HG03039 (cell line): ENCODE results near the gene CCR5.

ENCODE experiments used
- ATAC-seq: cut with Tn5 transposase; IDR thresholded peaks from one replicate; pipeline ENCODE4 v1.9.1; 2021; ENCODE audit warnings: mild to moderate bottlenecking, moderate library complexity; ENCODE audit not compliant: unreplicated experiment

Gene CCR5

GRCh38 chr3:46358466-46358865 is 12.3 kb upstream of the CCR5 start:
- no peak for ATAC-seq

DNA sequence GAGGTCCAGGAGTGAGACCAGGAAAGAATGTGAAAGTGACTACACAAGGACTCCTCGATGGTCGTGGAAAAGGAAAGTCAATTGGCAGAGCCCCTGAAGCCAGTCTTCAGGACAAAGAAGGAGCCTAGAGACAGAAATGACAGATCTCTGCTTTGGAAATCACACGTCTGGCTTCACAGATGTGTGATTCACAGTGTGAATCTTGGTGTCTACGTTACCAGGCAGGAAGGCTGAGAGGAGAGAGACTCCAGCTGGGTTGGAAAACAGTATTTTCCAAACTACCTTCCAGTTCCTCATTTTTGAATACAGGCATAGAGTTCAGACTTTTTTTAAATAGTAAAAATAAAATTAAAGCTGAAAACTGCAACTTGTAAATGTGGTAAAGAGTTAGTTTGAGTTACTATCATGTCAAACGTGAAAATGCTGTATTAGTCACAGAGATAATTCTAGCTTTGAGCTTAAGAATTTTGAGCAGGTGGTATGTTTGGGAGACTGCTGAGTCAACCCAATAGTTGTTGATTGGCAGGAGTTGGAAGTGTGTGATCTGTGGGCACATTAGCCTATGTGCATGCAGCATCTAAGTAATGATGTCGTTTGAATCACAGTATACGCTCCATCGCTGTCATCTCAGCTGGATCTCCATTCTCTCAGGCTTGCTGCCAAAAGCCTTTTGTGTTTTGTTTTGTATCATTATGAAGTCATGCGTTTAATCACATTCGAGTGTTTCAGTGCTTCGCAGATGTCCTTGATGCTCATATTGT is 10.8 kb upstream of the CCR5 start:
- ATAC-seq = no peak

DNA sequence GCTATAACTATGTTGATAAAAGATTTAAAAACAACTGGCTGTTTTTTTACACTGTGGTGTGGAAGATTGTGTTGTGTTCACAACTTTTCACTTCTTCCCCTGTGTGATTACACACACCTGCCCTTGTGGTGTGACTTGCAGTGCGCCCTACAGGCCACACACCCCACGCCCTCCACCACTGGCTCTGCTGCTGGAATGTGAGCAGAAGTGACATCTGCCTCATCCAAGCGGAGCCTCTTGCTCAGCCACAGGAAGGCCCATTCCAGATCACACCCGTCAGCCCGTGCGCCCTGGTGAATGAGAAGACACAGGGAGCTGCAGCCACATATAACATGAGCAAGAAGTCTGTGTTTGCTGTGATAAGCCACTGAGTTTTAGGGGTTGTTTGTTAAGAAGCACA is 9.8 kb upstream of the CCR5 start:
- no peak for ATAC-seq

DNA sequence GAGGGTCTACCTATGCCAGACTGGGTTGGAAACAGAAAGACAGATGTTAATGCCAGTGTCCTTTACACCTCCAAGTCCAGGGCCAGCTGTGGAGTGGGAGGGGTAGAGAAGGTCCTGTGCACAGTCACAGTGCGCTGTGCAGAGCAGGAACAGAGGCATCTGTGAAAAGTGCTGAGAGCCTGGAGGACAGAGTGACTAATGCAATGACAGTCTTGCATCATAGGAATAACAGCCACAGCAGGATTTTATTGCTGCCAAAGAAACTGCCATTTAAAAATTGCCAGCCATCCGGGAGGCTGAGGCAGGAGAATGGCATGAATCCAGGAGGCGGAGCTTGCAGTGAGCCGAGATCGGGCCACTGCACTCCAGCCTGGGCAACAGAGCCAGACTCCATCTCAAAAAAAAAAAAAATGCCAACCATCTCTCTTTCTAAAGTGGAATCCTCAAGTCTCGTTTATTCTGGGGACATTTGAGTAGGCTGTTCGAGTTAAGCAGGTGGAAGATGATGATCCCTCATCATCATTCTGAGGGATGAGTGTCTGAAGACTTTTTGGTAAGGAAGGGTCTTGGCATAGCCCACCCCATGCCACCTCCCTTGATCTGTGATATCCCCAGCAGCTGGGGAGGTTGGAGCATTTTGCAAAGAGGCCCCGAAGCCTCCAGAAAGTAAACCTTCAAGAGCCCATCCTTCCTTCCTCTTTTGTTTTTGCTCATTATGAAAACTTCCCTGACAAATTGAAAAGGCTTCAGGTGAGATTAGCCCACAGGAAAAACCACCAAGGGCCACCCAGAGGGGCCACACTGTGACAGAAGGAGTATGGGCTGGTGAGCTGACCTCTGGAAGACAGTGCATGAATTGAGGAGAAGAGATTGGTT is 9.1 kb upstream of the CCR5 start:
- ATAC-seq = no peak

DNA sequence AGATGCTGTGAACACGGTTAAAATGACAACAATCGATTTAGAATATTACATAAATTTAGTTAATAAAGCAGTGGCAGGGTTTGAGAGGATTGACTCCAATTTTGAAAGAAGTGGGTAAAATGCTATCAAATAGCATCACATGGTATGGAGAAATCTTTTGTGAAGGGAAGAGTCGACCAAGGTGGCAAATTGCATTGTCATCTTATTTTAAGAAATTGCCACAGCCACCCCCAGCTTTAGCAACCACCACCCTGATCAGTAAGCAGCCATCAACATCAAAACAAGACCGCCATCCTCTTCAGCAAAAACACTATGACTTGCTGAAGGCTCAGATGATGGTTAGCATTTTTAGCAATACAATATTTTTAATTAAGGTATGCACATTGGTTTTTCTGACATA is 5.7 kb upstream of the CCR5 start:
- ATAC-seq = no peak

DNA sequence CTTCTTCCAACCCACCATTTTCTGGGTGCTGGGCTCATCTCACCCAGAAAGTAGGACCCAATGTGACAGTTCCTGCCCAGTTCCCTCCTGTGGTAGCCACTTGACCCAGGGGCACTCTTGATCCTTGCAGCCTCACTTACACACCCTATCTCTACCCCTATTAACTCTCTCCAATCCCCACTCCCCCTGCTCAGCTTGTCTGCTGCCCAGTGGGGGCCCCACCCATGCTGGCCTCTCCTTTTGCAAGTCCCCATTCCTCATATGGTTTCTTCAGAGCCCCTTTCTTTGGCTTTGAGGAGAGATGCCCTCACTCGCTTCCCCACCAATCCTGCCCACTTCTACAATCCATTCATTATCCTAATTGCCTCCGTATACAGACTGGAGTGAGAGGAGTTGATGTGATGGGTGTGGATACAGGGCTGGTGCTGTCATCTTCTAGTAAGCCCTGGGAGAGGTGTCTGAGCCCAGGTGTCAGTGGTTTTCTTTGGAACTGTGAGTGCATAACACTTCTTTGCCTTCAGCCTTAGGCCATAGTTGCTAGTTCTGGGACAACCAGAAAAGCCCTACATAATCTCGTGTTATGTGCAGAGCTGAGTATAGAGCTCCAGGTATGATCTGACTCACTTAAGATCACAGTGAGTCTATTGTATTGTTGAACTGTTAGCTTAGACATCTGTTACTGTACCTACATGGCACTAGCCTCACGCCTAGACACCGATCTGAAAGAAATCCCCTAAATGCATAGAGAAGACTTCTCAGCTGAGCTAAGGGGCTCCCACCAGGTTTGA is 4.8 kb upstream of the CCR5 start:
- ATAC-seq = no peak

DNA sequence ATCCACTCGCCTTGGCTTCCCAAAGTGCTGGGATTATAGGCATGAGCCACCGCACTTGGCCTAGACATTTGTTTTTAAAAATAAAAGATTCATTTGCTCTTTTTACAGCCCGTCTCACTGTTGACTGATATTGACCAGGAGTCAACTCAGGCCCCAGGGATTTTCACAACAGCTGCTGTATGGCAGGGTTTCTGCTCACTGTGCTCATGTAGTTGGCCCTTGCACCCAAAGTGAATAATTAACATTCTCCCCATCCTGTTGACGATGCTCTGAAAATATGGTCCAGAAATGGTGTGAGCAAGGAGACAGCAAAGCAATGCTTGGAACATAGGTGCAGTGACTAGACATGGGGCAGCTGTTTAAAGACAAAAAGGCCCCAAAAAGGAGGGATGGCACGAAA is 2.9 kb upstream of the CCR5 start:
- ATAC-seq = no peak

DNA sequence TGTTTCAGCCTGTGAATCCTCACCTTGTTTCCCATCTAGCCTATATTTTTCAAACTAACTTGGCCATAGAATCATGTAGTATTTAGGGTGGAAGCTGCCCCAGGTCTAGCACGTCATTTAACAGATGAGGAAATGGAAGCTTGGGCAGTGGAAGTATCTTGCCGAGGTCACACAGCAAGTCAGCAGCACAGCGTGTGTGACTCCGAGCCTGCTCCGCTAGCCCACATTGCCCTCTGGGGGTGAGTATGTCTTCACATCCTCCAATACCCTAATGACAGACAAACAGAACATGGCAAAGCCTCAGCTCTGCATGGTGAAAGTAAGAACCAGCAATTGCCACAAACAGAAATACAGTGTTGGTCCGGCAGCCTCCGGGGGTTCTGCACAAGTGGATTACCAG is 2.2 kb upstream of the CCR5 start:
- no peak for ATAC-seq

DNA sequence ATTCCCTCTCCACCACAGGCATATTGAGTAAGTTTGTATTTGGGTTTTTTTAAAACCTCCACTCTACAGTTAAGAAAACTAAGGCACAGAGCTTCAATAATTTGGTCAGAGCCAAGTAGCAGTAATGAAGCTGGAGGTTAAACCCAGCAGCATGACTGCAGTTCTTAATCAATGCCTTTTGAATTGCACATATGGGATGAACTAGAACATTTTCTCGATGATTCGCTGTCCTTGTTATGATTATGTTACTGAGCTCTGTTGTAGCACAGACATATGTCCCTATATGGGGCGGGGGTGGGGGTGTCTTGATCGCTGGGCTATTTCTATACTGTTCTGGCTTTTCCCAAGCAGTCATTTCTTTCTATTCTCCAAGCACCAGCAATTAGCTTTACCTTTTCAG is 1.6 kb upstream of the CCR5 start:
- no peak for ATAC-seq

DNA sequence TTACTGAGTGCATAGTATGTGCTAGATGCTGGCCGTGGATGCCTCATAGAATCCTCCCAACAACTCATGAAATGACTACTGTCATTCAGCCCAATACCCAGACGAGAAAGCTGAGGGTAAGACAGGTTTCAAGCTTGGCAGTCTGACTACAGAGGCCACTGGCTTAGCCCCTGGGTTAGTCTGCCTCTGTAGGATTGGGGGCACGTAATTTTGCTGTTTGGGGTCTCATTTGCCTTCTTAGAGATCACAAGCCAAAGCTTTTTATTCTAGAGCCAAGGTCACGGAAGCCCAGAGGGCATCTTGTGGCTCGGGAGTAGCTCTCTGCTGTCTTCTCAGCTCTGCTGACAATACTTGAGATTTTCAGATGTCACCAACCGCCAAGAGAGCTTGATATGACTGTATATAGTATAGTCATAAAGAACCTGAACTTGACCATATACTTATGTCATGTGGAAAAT is 1.0 kb upstream of the CCR5 start:
- peak; percentile 48 for ATAC-seq

DNA sequence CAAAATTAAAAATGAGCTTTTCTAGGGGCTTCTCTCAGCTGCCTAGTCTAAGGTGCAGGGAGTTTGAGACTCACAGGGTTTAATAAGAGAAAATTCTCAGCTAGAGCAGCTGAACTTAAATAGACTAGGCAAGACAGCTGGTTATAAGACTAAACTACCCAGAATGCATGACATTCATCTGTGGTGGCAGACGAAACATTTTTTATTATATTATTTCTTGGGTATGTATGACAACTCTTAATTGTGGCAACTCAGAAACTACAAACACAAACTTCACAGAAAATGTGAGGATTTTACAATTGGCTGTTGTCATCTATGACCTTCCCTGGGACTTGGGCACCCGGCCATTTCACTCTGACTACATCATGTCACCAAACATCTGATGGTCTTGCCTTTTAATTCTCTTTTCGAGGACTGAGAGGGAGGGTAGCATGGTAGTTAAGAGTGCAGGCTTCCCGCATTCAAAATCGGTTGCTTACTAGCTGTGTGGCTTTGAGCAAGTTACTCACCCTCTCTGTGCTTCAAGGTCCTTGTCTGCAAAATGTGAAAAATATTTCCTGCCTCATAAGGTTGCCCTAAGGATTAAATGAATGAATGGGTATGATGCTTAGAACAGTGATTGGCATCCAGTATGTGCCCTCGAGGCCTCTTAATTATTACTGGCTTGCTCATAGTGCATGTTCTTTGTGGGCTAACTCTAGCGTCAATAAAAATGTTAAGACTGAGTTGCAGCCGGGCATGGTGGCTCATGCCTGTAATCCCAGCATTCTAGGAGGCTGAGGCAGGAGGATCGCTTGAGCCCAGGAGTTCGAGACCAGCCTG is 984 bp downstream of the CCR5 start:
- no peak for ATAC-seq

GRCh38 chr3:46372492-46373359 is 2.0 kb downstream of the CCR5 start:
- ATAC-seq = no peak

DNA sequence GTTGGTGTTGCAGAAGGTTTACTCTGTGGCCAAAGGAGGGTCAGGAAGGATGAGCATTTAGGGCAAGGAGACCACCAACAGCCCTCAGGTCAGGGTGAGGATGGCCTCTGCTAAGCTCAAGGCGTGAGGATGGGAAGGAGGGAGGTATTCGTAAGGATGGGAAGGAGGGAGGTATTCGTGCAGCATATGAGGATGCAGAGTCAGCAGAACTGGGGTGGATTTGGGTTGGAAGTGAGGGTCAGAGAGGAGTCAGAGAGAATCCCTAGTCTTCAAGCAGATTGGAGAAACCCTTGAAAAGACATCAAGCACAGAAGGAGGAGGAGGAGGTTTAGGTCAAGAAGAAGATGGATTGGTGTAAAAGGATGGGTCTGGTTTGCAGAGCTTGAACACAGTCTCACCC is 4.0 kb downstream of the CCR5 start:
- no peak for ATAC-seq

- ATAC-seq = no peak
These were observed 4.5 kb downstream of the CCR5 start for GRCh38 chr3:46375218-46375617.

DNA sequence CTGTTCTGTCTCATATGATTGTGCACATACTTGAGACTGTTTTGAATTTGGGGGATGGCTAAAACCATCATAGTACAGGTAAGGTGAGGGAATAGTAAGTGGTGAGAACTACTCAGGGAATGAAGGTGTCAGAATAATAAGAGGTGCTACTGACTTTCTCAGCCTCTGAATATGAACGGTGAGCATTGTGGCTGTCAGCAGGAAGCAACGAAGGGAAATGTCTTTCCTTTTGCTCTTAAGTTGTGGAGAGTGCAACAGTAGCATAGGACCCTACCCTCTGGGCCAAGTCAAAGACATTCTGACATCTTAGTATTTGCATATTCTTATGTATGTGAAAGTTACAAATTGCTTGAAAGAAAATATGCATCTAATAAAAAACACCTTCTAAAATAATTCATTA is 5.1 kb downstream of the CCR5 start:
- ATAC-seq = no peak

DNA sequence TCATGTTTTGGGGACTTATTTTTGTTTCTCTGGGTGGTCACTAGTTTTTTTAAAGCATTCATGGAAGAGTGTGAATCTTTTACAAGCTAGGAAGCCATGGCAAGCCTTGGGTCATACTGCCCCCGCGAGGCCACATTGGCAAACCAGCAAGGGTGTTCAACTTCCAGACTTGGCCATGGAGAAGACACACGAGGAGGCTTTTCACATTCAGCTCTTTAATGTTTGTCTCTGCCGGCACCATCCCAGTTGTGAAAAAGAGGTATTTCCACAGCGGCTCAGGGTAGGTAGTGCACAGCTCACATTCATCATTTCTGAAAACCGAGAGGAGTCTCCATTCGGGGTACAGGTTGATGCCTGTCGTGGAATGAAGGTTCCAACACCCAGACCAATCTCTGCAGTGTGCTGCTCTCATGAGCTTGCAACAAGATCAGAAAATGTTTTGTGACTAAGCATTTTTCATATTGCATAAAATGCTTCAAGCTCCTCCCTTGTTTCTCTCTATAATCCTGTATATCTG is 7.7 kb downstream of the CCR5 start:
- ATAC-seq = no peak

- no peak for ATAC-seq
These were observed 9.9 kb downstream of the CCR5 start for GRCh38 chr3:46380471-46381221.

GRCh38 chr3:46381625-46382024 is 10.9 kb downstream of the CCR5 start:
- ATAC-seq = no peak
